ENCODE measurements around the gene C17orf50.

Gene C17orf50

GRCh38 chr17:35734396-35734795 lies 26.3 kb upstream of the C17orf50 start:
- Histone ChIP-seq H3K27me3 (ENCODE audit: insufficient read depth, insufficient read length) (no peaks in the 10 kb centered on the region), H3K4me1 (ENCODE audit: insufficient read depth, insufficient read length) (peaks cover 10% of the 10 kb centered on the region), H3K9ac (ENCODE audit: insufficient read length, low read depth) (no peak overlapping the region), H3K4me3 (ENCODE audit: insufficient read length, low read depth) (no peak overlapping the region), H3K36me3 (ENCODE audit: insufficient read depth, insufficient read length, low read length) (peaks cover 37% of the 10 kb centered on the region), H3K9me3 (ENCODE audit: insufficient read depth, low read length) (no peaks in the 10 kb centered on the region)
- TF ChIP-seq ZNF274 (IDR thresholded peaks at IDR 0.05; ENCODE audit: low read depth, low read length) (no peak), YY1 (IDR thresholded peaks at IDR 0.05; ENCODE audit: insufficient read depth, insufficient read length) (no peak), SUZ12 (IDR thresholded peaks at IDR 0.05; ENCODE audit: extremely low read depth, insufficient read depth, insufficient read length) (no peak)
- DNase-seq (ENCODE audit: low read depth, low spot score): no peak

- Histone ChIP-seq H3K36me3 (ENCODE audit: insufficient read depth, insufficient read length, low read length) (peaks cover 45% of the 10 kb centered on the region), H3K4me1 (ENCODE audit: insufficient read depth, insufficient read length) (peaks cover 5% of the 10 kb centered on the region), H3K9ac (ENCODE audit: insufficient read length, low read depth) (no peak overlapping the region), H3K27me3 (ENCODE audit: insufficient read depth, insufficient read length) (no peaks in the 10 kb centered on the region), H3K4me3 (ENCODE audit: insufficient read length, low read depth) (no peak overlapping the region), H3K9me3 (ENCODE audit: insufficient read depth, low read length) (no peaks in the 10 kb centered on the region)
- TF ChIP-seq YY1 (IDR thresholded peaks at IDR 0.05; ENCODE audit: insufficient read depth, insufficient read length): no peak
- TF ChIP-seq ZNF274 (IDR thresholded peaks at IDR 0.05; ENCODE audit: low read depth, low read length): no peak
- no peak for TF ChIP-seq SUZ12 (IDR thresholded peaks at IDR 0.05; ENCODE audit: extremely low read depth, insufficient read depth, insufficient read length)
- DNase-seq (ENCODE audit: low read depth, low spot score): no peak
Measured at GRCh38 chr17:35735036-35735805, 25.5 kb upstream of the C17orf50 start.

GRCh38 chr17:35736236-35736635 lies 24.5 kb upstream of the C17orf50 start:
- no peaks in the 10 kb centered on the region for H3K27me3 ChIP-seq (ENCODE audit: insufficient read depth, insufficient read length)
- no peaks in the 10 kb centered on the region for H3K9me3 ChIP-seq (ENCODE audit: insufficient read depth, low read length)
- H3K4me3 ChIP-seq (ENCODE audit: insufficient read length, low read depth): no peak overlapping the region
- no peak for DNase-seq (ENCODE audit: low read depth, low spot score)
- H3K9ac ChIP-seq (ENCODE audit: insufficient read length, low read depth): no peak overlapping the region
- no peak for TF ChIP-seq SUZ12 (IDR thresholded peaks at IDR 0.05; ENCODE audit: extremely low read depth, insufficient read depth, insufficient read length)
- TF ChIP-seq YY1 (IDR thresholded peaks at IDR 0.05; ENCODE audit: insufficient read depth, insufficient read length): no peak
- TF ChIP-seq ZNF274 (IDR thresholded peaks at IDR 0.05; ENCODE audit: low read depth, low read length): no peak
- peaks cover 48% of the 10 kb centered on the region for H3K36me3 ChIP-seq (ENCODE audit: insufficient read depth, insufficient read length, low read length)
- peaks cover 3% of the 10 kb centered on the region for H3K4me1 ChIP-seq (ENCODE audit: insufficient read depth, insufficient read length)

GRCh38 chr17:35738519-35739133 lies 22.1 kb upstream of the C17orf50 start:
- H3K4me1 ChIP-seq (ENCODE audit: insufficient read depth, insufficient read length): peaks cover 2% of the 10 kb centered on the region
- no peak overlapping the region for H3K4me3 ChIP-seq (ENCODE audit: insufficient read length, low read depth)
- H3K9ac ChIP-seq (ENCODE audit: insufficient read length, low read depth): no peak overlapping the region
- H3K36me3 ChIP-seq (ENCODE audit: insufficient read depth, insufficient read length, low read length): peaks cover 40% of the 10 kb centered on the region
- H3K9me3 ChIP-seq (ENCODE audit: insufficient read depth, low read length): no peaks in the 10 kb centered on the region
- no peaks in the 10 kb centered on the region for H3K27me3 ChIP-seq (ENCODE audit: insufficient read depth, insufficient read length)
- DNase-seq (ENCODE audit: low read depth, low spot score): no peak
- no peak for TF ChIP-seq ZNF274 (IDR thresholded peaks at IDR 0.05; ENCODE audit: low read depth, low read length)
- no peak for TF ChIP-seq SUZ12 (IDR thresholded peaks at IDR 0.05; ENCODE audit: extremely low read depth, insufficient read depth, insufficient read length)

- no peak overlapping the region for H3K4me3 ChIP-seq (ENCODE audit: insufficient read length, low read depth)
- H3K9me3 ChIP-seq (ENCODE audit: insufficient read depth, low read length): no peaks in the 10 kb centered on the region
- no peak for DNase-seq (ENCODE audit: low read depth, low spot score)
- H3K36me3 ChIP-seq (ENCODE audit: insufficient read depth, insufficient read length, low read length): peaks cover 28% of the 10 kb centered on the region
- TF ChIP-seq ZNF274 (IDR thresholded peaks at IDR 0.05; ENCODE audit: low read depth, low read length) (no peak), YY1 (IDR thresholded peaks at IDR 0.05; ENCODE audit: insufficient read depth, insufficient read length) (no peak), SUZ12 (IDR thresholded peaks at IDR 0.05; ENCODE audit: extremely low read depth, insufficient read depth, insufficient read length) (no peak)
- no peaks in the 10 kb centered on the region for H3K27me3 ChIP-seq (ENCODE audit: insufficient read depth, insufficient read length)
- no peak overlapping the region for H3K9ac ChIP-seq (ENCODE audit: insufficient read length, low read depth)
- peaks cover 2% of the 10 kb centered on the region for H3K4me1 ChIP-seq (ENCODE audit: insufficient read depth, insufficient read length)
Measured at GRCh38 chr17:35740216-35740615, 20.5 kb upstream of the C17orf50 start.

GRCh38 chr17:35740997-35741931 lies 19.4 kb upstream of the C17orf50 start:
- Histone ChIP-seq H3K9me3 (ENCODE audit: insufficient read depth, low read length) (no peaks in the 10 kb centered on the region), H3K4me3 (ENCODE audit: insufficient read length, low read depth) (no peak overlapping the region)
- no peak for DNase-seq (ENCODE audit: low read depth, low spot score)

More at GRCh38 chr17:35740997-35741931, 19.4 kb upstream of the C17orf50 start:
- H3K4me1 ChIP-seq (ENCODE audit: insufficient read depth, insufficient read length): peaks cover 2% of the 10 kb centered on the region
- H3K27me3 ChIP-seq (ENCODE audit: insufficient read depth, insufficient read length): no peaks in the 10 kb centered on the region
- peaks cover 23% of the 10 kb centered on the region for H3K36me3 ChIP-seq (ENCODE audit: insufficient read depth, insufficient read length, low read length)
- no peak for TF ChIP-seq SUZ12 (IDR thresholded peaks at IDR 0.05; ENCODE audit: extremely low read depth, insufficient read depth, insufficient read length)
- TF ChIP-seq ZNF274 (IDR thresholded peaks at IDR 0.05; ENCODE audit: low read depth, low read length): no peak
- TF ChIP-seq YY1 (IDR thresholded peaks at IDR 0.05; ENCODE audit: insufficient read depth, insufficient read length): no peak
- no peak overlapping the region for H3K9ac ChIP-seq (ENCODE audit: insufficient read length, low read depth)
